Left lobe of liver (tissue), 2 donors: ENCODE data around the gene OR51E2. TPM values are rescaled to one million over a fixed set of nuclear protein-coding genes. Genes with fewer than 3 reads are reported as not detected.

Experiments used
- ATAC-seq: fragments of 200-7000 bp; cut with Tn5 transposase; one replicate; pipeline ENCODE4 v1.9.1; 2020; ENCODE audit warnings: mild to moderate bottlenecking, moderate library complexity
- DNase-seq: peaks from one replicate; pipeline ENCODE4 v3.0.0-alpha.2; 2020; ENCODE audit warnings: low spot score
- total RNA-seq: library from RNA; stranded (reverse); gene quantifications from one replicate; pipeline ENCODE4 v1.2.1, GENCODE V29; 2021
- donor health status: DM: no; HTN: no; CAD: no; lungs with moderate emphysema.
- donor health status: DM: no; HTN: yes; CAD: no.

OR51E2 gene
- total RNA-seq, 1 donor from 2014 or later: not detected

DNA sequence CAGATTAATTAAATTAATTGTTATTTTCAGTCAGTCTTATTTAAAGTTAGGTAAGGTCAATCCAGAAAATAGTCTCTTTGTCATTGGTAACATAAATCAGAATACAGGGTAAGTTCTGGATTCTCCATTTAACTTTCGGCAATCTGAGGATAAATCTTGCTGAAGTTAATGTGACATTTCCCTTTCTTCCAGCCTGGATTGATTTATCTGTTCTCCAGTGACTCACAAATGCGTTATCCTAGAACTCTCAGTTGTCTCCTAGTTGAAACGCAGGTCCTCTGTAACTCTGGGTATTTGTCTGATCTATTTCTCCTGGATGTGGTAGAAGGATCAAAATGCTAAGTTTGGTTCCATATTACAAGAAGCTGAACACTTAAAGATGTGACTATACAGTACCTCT, 32.9 kb downstream of the OR51E2 start:
- DNase-seq (no peak), ATAC-seq (no peak)

DNA sequence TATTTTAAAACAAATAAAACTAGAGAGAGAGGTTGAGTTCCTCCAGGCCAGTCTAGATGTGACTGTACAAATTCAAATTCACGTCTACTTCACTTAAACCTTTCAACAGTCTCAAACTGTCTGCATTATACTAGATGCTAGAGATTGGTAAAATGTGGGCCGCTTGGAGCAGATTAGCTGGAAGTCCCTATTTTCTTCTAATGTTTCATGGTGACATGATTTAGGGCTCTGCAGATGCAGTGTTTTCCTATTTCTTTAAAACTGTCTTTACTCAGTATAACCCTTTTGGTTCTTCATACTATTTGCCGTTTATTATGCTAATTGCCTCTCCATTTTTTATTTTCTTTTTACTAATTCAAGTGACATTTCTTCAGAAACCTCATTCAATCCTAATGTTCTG, 33.5 kb downstream of the OR51E2 start:
- no peak for ATAC-seq
- DNase-seq: no peak

DNA sequence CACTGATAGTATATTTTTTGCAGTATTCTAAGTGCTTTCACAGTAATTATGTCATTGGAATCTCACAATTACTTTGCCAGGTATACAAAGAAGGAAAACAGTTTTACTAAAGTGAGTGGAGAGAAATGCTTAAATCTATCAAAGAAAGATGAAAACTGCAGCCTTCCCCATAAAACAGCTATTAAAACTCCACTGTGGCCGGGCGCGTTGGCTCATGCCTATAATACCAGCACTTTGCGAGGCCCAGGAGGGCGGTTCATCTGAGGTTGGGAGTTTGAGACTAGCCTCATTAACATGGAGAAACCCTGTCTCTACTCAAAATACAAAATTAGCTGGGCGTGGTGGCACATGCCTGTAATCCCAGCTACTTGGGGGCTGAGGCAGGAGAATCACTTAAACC, 34.8 kb downstream of the OR51E2 start:
- ATAC-seq: no peak

DNA sequence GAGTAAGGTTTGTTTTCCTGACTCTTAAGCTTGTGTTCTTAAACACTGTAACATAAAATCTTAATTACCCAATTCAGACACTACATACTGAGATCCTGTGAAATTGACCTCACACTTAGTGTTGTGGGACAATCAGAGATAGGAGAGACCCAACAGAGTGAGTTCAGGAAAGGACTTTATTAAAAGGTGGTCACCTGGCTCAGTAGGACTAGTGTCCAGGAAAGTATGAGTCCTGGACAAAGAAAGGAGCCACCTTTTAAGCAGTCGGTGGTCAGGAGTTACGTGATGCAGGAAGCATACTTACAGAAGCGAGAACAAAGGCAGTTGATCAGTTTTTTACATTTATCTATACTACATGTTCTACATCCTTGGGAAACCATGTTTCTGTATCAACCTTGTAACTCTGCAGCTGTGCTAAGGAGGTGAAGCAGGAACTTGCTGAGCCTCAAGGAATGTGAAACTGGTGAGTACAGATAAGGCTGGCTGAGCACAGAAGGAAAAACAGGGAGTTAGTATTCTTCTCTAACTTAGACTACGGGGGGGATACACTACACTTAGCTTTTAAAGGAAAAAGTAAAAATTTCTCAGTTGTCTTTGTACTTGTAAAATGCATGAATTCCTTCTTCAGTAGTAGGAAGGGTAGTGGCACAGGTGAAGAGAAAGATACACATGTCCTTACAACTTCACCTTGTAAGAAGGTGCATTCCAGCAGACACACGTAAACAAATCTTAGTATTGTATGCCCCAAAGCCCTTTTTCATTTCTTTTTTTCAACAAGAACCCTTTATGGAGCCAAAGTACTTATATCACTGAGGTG, 38.8 kb downstream of the OR51E2 start:
- no peak for ATAC-seq
- DNase-seq: no peak

More for the DNA sequence above, 34.8 kb downstream of the OR51E2 start:
- no peak for DNase-seq

DNA sequence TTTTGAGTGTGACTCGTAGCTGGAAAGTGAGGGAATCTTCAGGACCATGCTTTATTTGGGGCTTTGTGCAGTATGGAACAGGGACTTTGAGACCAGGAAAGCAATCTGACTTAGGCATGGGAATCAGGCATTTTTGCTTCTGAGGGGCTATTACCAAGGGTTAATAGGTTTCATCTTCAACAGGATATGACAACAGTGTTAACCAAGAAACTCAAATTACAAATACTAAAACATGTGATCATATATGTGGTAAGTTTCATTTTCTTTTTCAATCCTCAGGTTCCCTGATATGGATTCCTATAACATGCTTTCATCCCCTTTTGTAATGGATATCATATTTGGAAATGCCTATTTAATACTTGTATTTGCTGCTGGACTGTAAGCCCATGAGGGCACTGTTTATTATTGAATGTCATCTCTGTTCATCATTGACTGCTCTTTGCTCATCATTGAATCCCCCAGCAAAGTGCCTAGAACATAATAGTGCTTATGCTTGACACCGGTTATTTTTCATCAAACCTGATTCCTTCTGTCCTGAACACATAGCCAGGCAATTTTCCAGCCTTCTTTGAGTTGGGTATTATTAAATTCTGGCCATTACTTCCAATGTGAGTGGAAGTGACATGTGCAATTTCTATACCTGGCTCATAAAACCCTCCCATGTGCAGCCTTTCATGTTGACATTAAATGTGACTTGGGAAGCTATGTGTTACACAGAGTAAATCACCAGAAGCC, 42.9 kb downstream of the OR51E2 start:
- ATAC-seq: no peak

DNA sequence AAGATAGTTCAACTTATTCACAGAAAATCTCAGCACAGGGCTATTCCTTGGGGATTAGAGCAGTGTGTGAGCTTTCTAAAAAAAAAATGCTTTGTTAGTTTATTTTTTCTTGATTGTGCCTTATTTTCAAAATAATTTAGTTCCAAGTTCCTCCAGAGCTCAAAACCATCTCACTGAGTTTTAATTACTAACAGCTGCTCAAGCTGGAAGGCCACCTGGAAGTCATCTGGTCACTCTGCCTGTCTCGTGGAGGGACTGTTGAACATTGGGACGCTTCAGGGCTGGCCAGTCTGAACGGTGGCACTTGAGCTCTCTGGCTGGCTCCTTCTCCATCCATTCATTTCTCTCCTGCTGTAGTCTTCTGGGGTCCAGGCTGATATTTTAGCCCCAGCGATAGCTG, 49.9 kb downstream of the OR51E2 start:
- DNase-seq: no peak

More for the DNA sequence above, 42.9 kb downstream of the OR51E2 start:
- DNase-seq: no peak

DNA sequence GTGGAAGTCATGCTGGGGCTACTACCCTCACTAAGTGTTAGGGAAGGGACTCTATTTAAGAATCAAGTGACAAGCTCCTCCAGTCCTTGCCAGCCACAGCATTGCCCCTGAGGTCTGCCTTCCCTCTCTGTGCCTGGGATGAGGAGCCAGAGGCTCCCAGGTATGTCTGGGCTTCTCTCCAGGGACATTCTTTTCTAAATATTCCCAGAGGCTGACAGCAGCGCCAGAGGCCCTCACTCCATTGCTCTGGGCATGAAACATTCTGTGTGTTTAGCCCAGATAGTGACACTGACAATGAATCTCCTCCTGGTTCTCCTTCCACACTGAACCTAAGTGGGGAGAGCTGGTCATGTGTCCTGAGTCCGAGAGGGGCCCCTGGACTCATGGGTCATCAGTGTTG, 51.7 kb downstream of the OR51E2 start:
- ATAC-seq (no peak), DNase-seq (no peak)

More for the DNA sequence above, 49.9 kb downstream of the OR51E2 start:
- ATAC-seq: no peak

DNA sequence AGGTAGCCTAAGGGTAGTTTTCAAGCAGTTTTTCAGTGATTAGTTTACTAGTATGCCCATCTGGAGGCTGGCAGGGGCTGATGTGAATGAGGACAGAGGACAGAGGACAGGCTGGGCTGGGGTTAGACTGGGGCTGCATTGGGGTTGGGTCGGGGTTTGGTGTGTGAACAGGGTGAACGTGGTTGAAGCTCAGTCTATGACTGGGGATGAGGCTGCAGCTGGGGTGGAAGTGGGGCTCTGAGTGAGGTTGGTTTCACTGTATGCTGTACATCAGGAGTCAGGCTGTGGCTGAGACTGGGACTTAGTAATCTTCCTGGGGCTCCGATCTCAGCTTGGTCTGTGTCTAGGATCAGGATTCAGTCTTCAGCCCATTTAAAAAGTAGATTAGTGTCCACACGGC, 53.4 kb downstream of the OR51E2 start:
- no peak for ATAC-seq
- DNase-seq: no peak

DNA sequence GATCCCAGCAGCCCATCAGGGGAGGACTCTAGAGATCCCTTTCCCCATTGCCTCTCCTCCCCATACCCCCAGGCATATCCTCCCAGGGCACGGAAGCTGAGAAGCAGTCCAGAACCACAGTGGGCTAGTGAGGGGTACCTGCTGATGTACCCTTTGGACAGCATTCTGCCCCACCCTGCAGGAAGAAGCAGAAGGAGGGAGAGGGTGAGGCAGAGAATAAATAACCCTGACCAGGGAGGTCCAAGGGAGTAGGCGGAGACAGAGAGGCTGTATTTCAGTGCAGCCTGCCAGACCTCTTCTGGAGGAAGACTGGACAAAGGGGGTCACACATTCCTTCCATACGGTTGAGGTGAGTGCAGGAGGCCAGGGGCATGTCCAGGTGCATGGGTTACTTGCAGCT, 54.0 kb downstream of the OR51E2 start, which contains the start of gene OR51E1:
Gene OR51E1 (plus strand): TSS at position 301 of the 400 bp plus-strand sequence. CDS start 8,545 bp downstream, outside the sequence.
- ATAC-seq (no peak), DNase-seq (no peak)

DNA sequence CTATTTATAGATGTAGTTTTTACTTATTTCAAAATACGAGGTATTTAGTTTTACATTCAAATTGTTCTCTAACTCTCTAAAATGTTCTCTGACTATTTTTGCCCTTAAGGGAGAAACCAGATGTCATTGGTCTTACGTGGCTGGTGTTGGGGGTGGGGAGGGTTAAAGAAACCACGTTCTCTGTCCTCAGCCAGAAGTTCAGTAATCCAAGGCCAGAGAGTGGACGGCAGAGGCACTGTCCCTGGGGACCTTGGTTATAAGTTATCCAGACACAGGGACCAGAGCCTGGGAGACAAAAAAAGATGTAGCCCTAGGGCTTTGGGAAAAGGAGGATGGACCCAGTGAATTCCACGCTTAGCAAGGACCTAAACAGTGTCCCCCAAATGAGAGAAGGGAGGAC, 54.6 kb downstream of the OR51E2 start:
- no peak for ATAC-seq

DNA sequence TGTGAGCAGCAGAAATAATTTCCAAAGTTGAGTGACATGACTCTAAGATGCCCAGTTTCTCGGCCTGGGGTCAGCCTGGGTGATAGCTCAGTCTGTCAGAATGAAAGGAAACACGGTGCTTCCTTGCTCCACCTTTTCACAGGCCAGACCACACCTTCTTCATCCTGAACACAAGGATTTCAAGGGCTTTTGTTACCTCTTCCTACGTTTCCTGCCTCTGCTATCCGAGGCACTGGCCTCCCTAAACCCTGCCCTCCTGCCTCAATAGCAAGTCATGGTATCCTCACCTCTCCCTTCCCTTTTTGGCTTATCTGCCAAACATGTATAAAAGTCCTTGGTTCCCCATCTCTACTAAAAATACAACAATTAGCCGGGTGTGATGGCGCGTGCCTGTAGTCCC, 55.6 kb downstream of the OR51E2 start:
- ATAC-seq (no peak), DNase-seq (no peak)

More for the DNA sequence above, 54.6 kb downstream of the OR51E2 start:
- no peak for DNase-seq

DNA sequence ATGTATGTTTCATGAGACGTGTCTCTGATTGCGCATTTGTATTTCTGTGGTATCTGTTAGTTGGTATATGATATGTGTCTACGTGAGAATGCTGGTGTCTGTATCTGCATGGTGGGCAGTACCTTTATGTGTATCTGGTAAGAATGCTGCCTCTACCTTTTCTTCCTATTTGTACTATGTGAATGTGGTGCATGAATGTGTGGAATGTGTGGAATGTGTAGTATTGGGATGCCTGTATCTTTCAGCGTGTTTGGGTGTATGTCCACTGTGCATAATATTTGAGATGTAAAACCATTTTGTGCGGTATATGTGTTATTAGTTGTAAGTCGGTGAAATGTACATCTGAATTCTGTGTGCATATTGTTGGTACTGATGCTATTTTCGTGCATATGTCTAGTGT, 56.2 kb downstream of the OR51E2 start:
- ATAC-seq (no peak), DNase-seq (no peak)

DNA sequence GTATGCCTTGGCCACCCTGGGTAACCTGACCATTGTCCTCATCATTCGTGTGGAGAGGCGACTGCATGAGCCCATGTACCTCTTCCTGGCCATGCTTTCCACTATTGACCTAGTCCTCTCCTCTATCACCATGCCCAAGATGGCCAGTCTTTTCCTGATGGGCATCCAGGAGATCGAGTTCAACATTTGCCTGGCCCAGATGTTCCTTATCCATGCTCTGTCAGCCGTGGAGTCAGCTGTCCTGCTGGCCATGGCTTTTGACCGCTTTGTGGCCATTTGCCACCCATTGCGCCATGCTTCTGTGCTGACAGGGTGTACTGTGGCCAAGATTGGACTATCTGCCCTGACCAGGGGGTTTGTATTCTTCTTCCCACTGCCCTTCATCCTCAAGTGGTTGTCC, 57.7 kb downstream of the OR51E2 start:
- DNase-seq (no peak), ATAC-seq (no peak)

DNA sequence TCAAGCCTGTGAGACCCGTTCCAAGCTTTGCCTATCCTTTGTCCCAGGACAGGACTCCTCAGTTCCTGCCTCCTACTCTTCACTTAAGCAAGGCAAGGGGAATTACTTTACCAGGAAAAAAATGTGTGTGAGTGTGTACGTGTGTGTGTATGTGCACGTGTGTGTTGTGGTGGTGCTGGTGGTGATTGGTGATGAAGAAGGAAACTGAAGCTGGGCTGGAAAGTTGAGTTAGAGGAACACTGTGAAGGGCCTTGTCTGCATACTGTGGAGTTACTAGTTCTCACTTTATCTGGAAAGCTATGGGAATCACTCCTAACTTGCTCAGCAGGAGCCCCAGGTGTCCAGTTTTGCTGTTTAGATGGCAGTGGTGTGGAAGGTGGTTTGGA, 60.0 kb downstream of the OR51E2 start:
- no peak for DNase-seq
- no peak for ATAC-seq

DNA sequence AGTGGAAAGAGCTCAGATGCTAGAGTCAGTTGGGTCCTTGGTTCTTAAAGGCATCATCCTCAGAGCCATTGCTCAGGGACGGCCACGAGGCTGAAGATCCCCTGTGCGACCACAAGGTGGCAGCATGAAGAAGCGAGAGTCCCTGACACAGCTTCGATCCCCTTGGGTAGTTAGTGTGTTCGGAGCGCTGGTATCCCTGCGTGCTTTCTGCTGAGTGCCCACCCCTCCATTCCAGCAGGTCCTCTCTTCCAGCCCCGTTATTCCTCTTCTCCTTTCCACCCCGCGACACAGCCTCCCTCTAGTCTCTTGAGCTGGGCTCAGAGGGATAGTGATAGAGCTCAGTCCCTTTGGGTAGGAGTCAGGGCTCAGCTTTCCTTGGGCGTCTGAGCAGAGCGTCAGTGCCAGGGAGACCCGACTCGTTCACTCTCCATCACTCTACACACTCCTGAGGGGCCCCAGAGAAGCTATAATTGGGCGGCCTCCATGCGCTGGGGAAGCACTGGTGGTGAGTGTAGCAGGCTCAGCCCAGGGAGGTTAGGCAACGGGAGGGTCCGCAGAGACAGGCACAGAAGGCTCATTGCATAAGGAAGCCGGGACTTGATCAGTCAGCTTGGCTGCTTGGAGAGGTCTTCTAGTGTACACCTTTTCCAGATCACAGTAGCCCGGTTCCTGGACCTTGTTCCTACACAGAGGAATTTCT, 60.5 kb downstream of the OR51E2 start, which contains the start of gene OR51D1:
Gene OR51D1 (plus strand): TSS at position 516 of the 700 bp plus-strand sequence. CDS start 2,314 bp downstream, outside the sequence.
- DNase-seq: peak; percentile 66
- peak; percentile 99 for ATAC-seq

DNA sequence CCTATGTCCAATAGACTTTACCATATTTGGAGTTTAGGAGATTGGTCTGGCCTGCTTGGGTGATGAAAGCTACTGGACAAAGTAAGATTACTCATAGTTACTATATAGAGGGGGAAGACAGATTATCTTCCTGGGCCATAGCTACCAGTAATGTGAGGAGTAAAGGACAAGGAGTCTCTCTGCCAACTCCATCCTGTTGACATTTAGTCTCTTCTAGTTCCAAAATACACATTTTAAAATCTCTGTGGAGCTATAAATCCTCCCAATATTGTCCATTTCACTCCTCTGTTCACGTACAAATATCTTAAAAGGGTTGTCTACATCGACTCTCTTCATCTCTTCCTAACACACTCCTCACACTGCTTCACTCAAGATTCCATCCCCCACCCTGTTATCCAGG, 61.5 kb downstream of the OR51E2 start:
- ATAC-seq (no peak), DNase-seq (no peak)

Other genes starting within 250 kb of the OR51E2 start
- gene OR52K2, start 248.6 kb downstream of the OR51E2 start, total RNA-seq: not detected
- gene OR52K1, start 215.2 kb downstream of the OR51E2 start, total RNA-seq: not detected
- gene OR52M1, start 152.7 kb downstream of the OR51E2 start, total RNA-seq: not detected
- not detected for gene OR52I2, start 116.1 kb downstream of the OR51E2 start, total RNA-seq
- not detected for gene OR52I1, start 103.8 kb downstream of the OR51E2 start, total RNA-seq
- 4.5 TPM for gene TRIM68, start 89.6 kb downstream of the OR51E2 start, total RNA-seq
- not detected for gene OR51D1, start 60.4 kb downstream of the OR51E2 start, total RNA-seq
- not detected for gene OR51E1, start 53.9 kb downstream of the OR51E2 start, total RNA-seq
- not detected for gene MMP26, start 6.9 kb upstream of the OR51E2 start, total RNA-seq
- not detected for gene OR51F1, start 72.1 kb upstream of the OR51E2 start, total RNA-seq
- not detected for gene OR52R1, start 106.5 kb upstream of the OR51E2 start, total RNA-seq
- gene OR51F2, start 123.5 kb upstream of the OR51E2 start, total RNA-seq: not detected
- gene OR51S1, start 151.4 kb upstream of the OR51E2 start, total RNA-seq: not detected
- not detected for gene OR51T1, start 184.0 kb upstream of the OR51E2 start, total RNA-seq
- gene OR51A7, start 205.9 kb upstream of the OR51E2 start, total RNA-seq: not detected
- not detected for gene OR51G2, start 221.5 kb upstream of the OR51E2 start, total RNA-seq
- gene OR51G1, start 226.5 kb upstream of the OR51E2 start, total RNA-seq: not detected
- not detected for gene OR51A4, start 249.8 kb upstream of the OR51E2 start, total RNA-seq